ENCODE measurements around the gene WDR72. TPM values are rescaled to one million over a fixed set of nuclear protein-coding genes. Genes with fewer than 3 reads are reported as not detected.

Gene WDR72
- total RNA-seq, 1 donor, result not detected

GRCh38 chr15:53473435-53473834 is 286.0 kb downstream of the WDR72 start:
- no peak overlapping the region for H3K4me3 ChIP-seq (ENCODE audit: low read depth, low read length)
- DNase-seq (ENCODE audit: low read depth), result no peak
- TF ChIP-seq CTCF (IDR thresholded peaks at IDR 0.05; ENCODE audit: insufficient read depth, low read depth, low read length), result no peak

GRCh38 chr15:53472883-53473282 is 286.6 kb downstream of the WDR72 start:
- DNase-seq (ENCODE audit: low read depth), result no peak
- H3K4me3 ChIP-seq (ENCODE audit: low read depth, low read length), result no peak overlapping the region
- no peak for TF ChIP-seq CTCF (IDR thresholded peaks at IDR 0.05; ENCODE audit: insufficient read depth, low read depth, low read length)

GRCh38 chr15:53472210-53472609 is 287.3 kb downstream of the WDR72 start:
- TF ChIP-seq CTCF (IDR thresholded peaks at IDR 0.05; ENCODE audit: insufficient read depth, low read depth, low read length), result no peak
- no peak overlapping the region for H3K4me3 ChIP-seq (ENCODE audit: low read depth, low read length)

GRCh38 chr15:53470743-53471142 is 288.7 kb downstream of the WDR72 start:
- TF ChIP-seq CTCF (IDR thresholded peaks at IDR 0.05; ENCODE audit: insufficient read depth, low read depth, low read length), result no peak
- no peak for DNase-seq (ENCODE audit: low read depth)
- no peak overlapping the region for H3K4me3 ChIP-seq (ENCODE audit: low read depth, low read length)

More at GRCh38 chr15:53472210-53472609, 287.3 kb downstream of the WDR72 start:
- DNase-seq (ENCODE audit: low read depth), result no peak

- no peak for TF ChIP-seq CTCF (IDR thresholded peaks at IDR 0.05; ENCODE audit: insufficient read depth, low read depth, low read length)
- no peak for DNase-seq (ENCODE audit: low read depth)
- no peak overlapping the region for H3K4me3 ChIP-seq (ENCODE audit: low read depth, low read length)
Observed at GRCh38 chr15:53469422-53469821, 290.0 kb downstream of the WDR72 start.

Small RNAs within 50 kb of the gene (small RNA-seq; reads per million reads assigned to genes)
- gene RNU2-53P (0.47 reads per million), gene RNU6-449P (not detected)

Other genes starting within 250 kb of the WDR72 start
- not detected in 2 replicates for gene UNC13C, start 218.8 kb upstream of the WDR72 start, total RNA-seq